NOMO-1 treated with DMSO at 0.1 percent for 48 hours (cell line): ENCODE results near the gene MAT2B.
A peak's percentile ranks its signal among the peaks of the same experiment; 100 is the strongest.

Experiments
- DNase-seq: peaks from one replicate; lab custom pipeline; 2025; ENCODE audit not compliant: unreplicated experiment; lab: John Stamatoyannopoulos, UW

MAT2B gene

GRCh38 chr5:163548649-163549048, 43.2 kb downstream of the MAT2B start:
- DNase-seq, result no peak

- DNase-seq, result no peak
These were observed 45.7 kb downstream of the MAT2B start for GRCh38 chr5:163551156-163551555.

GRCh38 chr5:163552536-163552935, 47.1 kb downstream of the MAT2B start:
- DNase-seq, result no peak

GRCh38 chr5:163561339-163561738, 55.9 kb downstream of the MAT2B start:
- no peak for DNase-seq

- no peak for DNase-seq
These were observed 56.7 kb downstream of the MAT2B start for GRCh38 chr5:163562071-163562470.

- DNase-seq, result no peak
These were observed 57.7 kb downstream of the MAT2B start for GRCh38 chr5:163563112-163563511.

- no peak for DNase-seq
These were observed 58.5 kb downstream of the MAT2B start for GRCh38 chr5:163563880-163564279.

- DNase-seq, result peak; percentile 44
These were observed 59.0 kb downstream of the MAT2B start for GRCh38 chr5:163564321-163564938.

- DNase-seq, result peak; percentile 1
These were observed 60.1 kb downstream of the MAT2B start for GRCh38 chr5:163565492-163565891.

- peak; percentile 1 for DNase-seq
These were observed 60.7 kb downstream of the MAT2B start for GRCh38 chr5:163565931-163566608.

GRCh38 chr5:163566678-163567077, 61.3 kb downstream of the MAT2B start:
- DNase-seq, result no peak

GRCh38 chr5:163567811-163568210, 62.4 kb downstream of the MAT2B start:
- no peak for DNase-seq
